Measurements from ENCODE around the gene OVOL1. TPM values are rescaled to one million over a fixed set of nuclear protein-coding genes. Genes with fewer than 3 reads are reported as not detected.

Gene OVOL1
- total RNA-seq, 1 donor, result not detected

DNA sequence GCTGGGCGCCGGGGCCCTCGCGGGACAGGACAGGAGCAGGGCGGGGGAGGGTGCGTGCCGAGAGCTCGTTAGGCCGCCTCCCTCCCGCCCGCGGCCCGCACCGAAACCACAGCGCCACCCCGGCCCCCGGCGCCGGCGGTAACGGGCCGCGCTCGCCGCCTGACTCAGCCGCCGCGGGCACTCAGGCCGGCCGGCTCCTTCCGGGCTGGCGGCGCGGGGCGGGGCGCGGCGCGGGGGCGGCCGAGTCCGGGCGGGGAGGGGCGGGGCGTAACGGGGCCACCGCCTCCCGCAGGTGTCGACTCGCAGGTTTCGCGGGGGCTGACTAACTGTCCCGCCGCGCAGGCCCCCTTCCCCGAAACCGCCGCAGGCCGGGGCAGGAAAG lies 6.1 kb upstream of the OVOL1 start, which contains the start of gene AP5B1:
Gene AP5B1 (minus strand): TSS at position 207 of the 382 bp plus-strand sequence. CDS start 385 bp downstream, outside the sequence.
- peak within 1 kb of the TSS; percentile 71 for H3K4me3 ChIP-seq (ENCODE audit: low read depth, low read length)
- TF ChIP-seq, protein P1, sequence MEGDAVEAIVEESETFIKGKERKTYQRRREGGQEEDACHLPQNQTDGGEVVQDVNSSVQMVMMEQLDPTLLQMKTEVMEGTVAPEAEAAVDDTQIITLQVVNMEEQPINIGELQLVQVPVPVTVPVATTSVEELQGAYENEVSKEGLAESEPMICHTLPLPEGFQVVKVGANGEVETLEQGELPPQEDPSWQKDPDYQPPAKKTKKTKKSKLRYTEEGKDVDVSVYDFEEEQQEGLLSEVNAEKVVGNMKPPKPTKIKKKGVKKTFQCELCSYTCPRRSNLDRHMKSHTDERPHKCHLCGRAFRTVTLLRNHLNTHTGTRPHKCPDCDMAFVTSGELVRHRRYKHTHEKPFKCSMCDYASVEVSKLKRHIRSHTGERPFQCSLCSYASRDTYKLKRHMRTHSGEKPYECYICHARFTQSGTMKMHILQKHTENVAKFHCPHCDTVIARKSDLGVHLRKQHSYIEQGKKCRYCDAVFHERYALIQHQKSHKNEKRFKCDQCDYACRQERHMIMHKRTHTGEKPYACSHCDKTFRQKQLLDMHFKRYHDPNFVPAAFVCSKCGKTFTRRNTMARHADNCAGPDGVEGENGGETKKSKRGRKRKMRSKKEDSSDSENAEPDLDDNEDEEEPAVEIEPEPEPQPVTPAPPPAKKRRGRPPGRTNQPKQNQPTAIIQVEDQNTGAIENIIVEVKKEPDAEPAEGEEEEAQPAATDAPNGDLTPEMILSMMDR (IDR thresholded peaks at IDR 0.05; ENCODE audit: insufficient read depth, low read depth, low read length), result no peak
- peak; percentile 51 for DNase-seq (ENCODE audit: low read depth)

DNA sequence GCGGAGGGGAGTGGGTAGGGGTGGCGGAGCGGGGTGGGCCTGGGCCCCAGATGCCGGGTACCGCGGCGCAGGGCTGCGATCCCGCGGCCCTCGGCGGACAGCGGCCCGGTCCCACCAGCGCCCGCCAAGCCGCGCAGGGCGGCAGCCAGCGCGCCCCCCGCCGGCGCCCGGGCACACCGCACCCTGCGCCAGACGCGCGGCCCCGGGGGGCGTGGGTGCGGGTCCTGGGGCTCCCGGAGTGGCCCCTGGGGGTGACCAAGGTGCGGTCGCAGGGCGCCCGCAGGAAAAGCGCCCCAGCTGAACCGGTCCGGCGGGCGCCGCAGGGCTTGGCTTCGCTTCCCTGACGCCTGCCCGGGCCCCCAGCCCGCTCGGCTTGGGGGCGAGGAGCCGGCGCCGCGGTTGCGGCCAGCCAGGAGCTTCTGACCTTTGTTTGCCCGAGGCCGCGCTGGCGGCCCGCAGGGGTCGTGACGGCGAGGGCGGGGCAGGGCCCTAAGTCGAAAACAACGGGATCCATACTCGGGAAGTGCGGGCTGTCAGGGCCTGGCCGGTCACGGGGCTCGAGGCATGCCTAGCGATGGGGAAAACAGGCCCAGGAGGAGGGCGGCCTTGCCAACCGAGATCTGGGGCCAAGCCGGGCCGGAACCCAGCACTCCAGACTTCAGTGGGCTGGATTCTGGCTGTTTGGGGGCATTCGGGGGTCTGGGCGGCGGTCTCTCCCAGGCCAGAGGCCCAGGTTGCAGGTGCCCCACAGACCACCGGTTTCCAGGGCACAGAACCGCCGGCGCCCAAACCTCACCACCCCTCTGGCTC lies 5.5 kb upstream of the OVOL1 start:
- peak overlapping the region; percentile 57 for H3K4me3 ChIP-seq (ENCODE audit: low read depth, low read length)
- DNase-seq (ENCODE audit: low read depth), result no peak
- TF ChIP-seq, protein P1 (IDR thresholded peaks at IDR 0.05; ENCODE audit: insufficient read depth, low read depth, low read length), result no peak

DNA sequence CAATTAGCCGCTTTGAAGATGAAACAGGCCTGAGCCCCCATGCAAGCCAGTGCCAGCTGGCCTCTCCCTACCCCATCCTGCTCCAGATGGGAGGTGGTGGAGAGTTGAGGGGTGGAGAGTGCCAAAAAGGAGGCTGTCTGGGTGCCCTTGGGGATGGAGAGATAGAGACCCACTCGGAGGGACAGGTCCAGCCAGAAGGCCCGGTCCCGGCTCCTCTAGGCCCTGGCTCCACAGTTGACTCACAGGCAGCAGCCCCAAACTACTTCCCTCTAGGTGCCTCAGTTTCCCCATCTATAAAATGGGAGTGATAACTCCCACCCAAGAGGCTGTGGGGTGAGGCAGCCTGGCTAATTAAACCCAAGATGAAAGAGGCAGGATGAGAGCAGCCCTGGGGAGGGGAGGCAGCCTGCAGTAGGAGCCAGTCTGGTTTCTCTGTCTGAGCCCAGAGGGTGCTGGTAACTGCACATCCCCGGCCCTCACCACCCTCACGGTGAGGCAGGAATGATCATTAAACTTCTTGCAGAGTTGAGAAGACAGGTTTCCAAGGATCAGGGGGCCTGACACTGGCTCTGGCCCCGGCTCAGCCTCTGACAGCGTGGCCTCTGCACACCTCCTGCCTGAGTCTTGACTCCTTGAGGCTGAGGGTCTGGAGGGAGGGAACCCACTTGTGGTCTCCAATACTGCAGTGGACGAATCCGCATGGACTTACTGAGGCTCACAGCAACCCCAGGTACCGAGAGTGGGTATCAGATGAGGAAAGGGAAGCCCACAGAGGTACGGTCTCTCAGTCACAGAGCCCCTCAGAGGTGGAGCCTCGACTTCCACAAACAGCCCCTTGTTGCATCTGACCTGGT lies 4.7 kb upstream of the OVOL1 start:
- no peak for DNase-seq (ENCODE audit: low read depth)
- TF ChIP-seq, protein P1 (IDR thresholded peaks at IDR 0.05; ENCODE audit: insufficient read depth, low read depth, low read length), result no peak
- no peak overlapping the region for H3K4me3 ChIP-seq (ENCODE audit: low read depth, low read length)

DNA sequence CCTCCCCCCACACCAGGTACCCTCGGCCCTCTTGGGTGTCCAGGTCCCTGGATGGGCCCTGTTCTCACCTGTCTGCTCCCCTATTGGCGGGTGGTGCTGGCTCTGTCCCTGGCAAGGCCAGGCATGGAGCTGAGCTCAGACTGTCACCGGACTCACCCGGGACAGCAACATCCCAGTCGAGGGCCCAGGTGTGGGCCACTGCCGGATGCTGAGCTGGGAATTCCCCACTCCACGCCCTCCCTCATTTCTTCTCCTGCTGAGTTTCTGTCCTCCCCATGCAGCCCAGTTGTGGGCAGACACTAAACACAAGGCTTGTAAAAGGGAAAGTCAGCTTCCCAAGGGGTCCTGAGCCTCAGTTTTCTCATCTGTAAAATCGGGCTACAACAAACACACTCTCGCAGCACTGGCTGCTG lies 4.0 kb upstream of the OVOL1 start:
- TF ChIP-seq, protein P1 (IDR thresholded peaks at IDR 0.05; ENCODE audit: insufficient read depth, low read depth, low read length), result no peak

DNA sequence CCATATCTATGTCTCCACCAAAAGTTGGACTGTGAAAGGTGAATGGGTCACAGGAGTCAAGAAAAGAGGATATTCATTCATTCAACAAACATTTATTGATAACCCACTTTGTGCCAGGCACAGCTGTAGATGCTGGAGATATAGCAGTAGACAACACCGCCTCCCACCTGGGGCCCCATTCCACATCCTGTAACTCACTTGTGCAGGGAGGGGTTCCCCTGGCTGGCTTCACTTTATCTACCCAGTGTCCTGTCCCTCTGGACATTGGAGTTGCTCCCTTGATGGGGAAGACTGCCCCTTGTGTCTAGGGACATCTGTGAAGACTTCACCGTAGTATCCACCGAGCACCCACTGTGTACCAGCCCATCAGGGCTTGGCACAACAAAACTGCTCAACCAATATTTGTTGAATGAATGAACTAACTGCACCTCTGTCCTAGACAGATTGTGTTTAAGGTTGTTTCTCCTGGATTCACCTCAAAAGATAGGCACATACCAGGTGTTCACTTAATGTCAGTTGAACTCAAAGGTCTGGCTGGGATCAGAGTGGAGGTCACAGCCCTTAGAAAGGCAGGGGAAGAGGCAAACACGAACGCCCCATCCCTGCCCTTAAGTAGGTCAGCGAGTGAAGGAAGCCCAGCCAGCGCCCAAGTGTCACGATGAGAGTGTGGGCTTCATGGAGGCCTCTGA lies 1.4 kb upstream of the OVOL1 start:
- no peak for DNase-seq (ENCODE audit: low read depth)
- no peak overlapping the region for H3K4me3 ChIP-seq (ENCODE audit: low read depth, low read length)
- TF ChIP-seq, protein P1 (IDR thresholded peaks at IDR 0.05; ENCODE audit: insufficient read depth, low read depth, low read length), result no peak

More for the DNA sequence above, 4.0 kb upstream of the OVOL1 start:
- no peak for DNase-seq (ENCODE audit: low read depth)
- no peak overlapping the region for H3K4me3 ChIP-seq (ENCODE audit: low read depth, low read length)

DNA sequence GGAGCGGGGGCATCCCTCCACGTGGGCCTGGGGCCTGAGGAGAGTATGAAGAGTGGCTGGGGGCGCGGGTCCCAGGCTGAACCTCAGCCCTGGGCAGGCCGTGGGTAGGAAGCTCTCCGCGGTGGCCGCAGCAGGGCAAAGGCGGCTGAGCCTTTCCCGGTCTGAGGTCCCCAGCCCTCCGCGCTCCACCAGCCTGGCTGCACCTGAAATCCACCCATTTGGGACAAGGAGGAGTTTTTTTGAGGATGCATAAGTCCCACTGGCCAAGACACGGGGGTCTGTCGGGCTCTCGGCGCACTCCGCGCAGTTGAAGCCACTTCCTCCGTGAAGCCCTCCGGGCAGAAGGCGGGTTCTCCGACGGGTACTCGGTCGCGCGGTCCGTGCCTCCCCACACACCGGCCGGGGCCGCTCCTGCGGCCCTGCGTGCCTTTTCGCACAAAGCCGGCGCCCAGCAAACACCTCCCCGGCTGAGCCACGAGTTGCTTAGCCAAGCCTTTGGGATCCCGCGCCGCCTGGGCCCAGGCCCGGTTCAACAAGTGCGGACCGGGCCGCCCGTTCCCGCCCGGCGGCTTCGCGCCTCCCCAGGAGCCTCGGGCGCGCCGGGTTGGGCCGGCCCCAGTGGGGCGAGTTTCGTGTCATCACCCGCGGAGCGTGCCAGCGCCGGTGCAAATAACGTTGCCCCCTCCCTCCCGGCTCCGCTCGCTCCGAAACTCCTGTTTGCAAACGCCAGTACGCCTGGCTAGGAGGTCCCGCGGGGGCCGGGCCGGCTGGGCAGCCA lies 666 bp upstream of the OVOL1 start:
- TF ChIP-seq, protein P1 (IDR thresholded peaks at IDR 0.05; ENCODE audit: insufficient read depth, low read depth, low read length), result no peak
- no peak overlapping the region for H3K4me3 ChIP-seq (ENCODE audit: low read depth, low read length)
- DNase-seq (ENCODE audit: low read depth), result no peak

Measured in fibroblast of villous mesenchyme (primary cell).